Mesothelial cell of epicardium (in vitro differentiated cells): ENCODE results near the gene DNAJC18. TPM values are rescaled to one million over a fixed set of nuclear protein-coding genes. Genes with fewer than 3 reads are reported as not detected.
A peak's percentile ranks its signal among the peaks of the same experiment; 100 is the strongest.

Experiments
- DNase-seq, 2 experiments: peaks; one replicate each; pipeline ENCODE4 v3.0.0; 2021; ENCODE audit warnings: low spot score in 2 of 2; ENCODE audit not compliant: unreplicated experiment in 2 of 2
- H3K27ac Mint-ChIP-seq: 2 replicates; pipeline ENCODE4 v1.8.0; 2021; ENCODE audit warnings: mixed read lengths
- H3K27me3 Mint-ChIP-seq: 2 replicates; pipeline ENCODE4 v1.8.0; 2021; ENCODE audit warnings: low read depth, mixed read lengths
- H3K36me3 Mint-ChIP-seq: 2 replicates; pipeline ENCODE4 v1.8.0; 2021; ENCODE audit warnings: mixed read lengths
- H3K4me1 Mint-ChIP-seq: 2 replicates; pipeline ENCODE4 v1.8.0; 2021; ENCODE audit warnings: mixed read lengths
- H3K4me3 Mint-ChIP-seq: 2 replicates; pipeline ENCODE4 v1.8.0; 2021; ENCODE audit warnings: mild to moderate bottlenecking, moderate library complexity, mixed read lengths
- H3K9me3 Mint-ChIP-seq: 2 replicates; pipeline ENCODE4 v1.8.0; 2021; ENCODE audit warnings: mixed read lengths
- CTCF ChIP-seq: fragments of 200-600 bp; sonication (generic); IDR thresholded peaks from one replicate; pipeline ENCODE4 v1.5.0; 2021; ENCODE audit warnings: antibody characterized with exemption; ENCODE audit not compliant: unreplicated experiment
- total RNA-seq: library from RNA; stranded (reverse); gene quantifications from 3 replicates; pipeline ENCODE4 v1.2.1, GENCODE V29; 2021

The DNAJC18 gene
- total RNA-seq, 1 donor from 2014 or later, result 25.2 TPM

GRCh38 chr5:139438707-139439012, 665 bp downstream of the DNAJC18 start:
- Mint-ChIP-seq H3K27ac (no peak overlapping the region), H3K27me3 (no peaks in the 10 kb centered on the region)

GRCh38 chr5:139435676-139436075, 3.6 kb downstream of the DNAJC18 start:
- H3K27me3 Mint-ChIP-seq, result no peaks in the 10 kb centered on the region
- no peak for TF ChIP-seq CTCF
- H3K9me3 Mint-ChIP-seq, result no peaks in the 10 kb centered on the region
- H3K4me3 Mint-ChIP-seq, result no peak overlapping the region
- peaks cover 10% of the 10 kb centered on the region for H3K36me3 Mint-ChIP-seq
- peaks cover 15% of the 10 kb centered on the region for H3K4me1 Mint-ChIP-seq
- no peak for DNase-seq
- H3K27ac Mint-ChIP-seq, result no peak overlapping the region

More at GRCh38 chr5:139438707-139439012, 665 bp downstream of the DNAJC18 start:
- no peak for TF ChIP-seq CTCF
- DNase-seq, result no peak
- Mint-ChIP-seq H3K4me1 (peaks cover 15% of the 10 kb centered on the region), H3K4me3 (peak overlapping the region; percentile 99), H3K9me3 (no peaks in the 10 kb centered on the region), H3K36me3 (peaks cover 9% of the 10 kb centered on the region)

GRCh38 chr5:139431706-139432105, 7.6 kb downstream of the DNAJC18 start:
- TF ChIP-seq CTCF, result no peak
- Mint-ChIP-seq H3K4me1 (no peaks in the 10 kb centered on the region), H3K27ac (no peak overlapping the region), H3K36me3 (peaks cover 28% of the 10 kb centered on the region), H3K9me3 (no peaks in the 10 kb centered on the region), H3K4me3 (no peak overlapping the region), H3K27me3 (no peaks in the 10 kb centered on the region)
- DNase-seq, result no peak

GRCh38 chr5:139430015-139430414, 9.3 kb downstream of the DNAJC18 start:
- TF ChIP-seq CTCF, result no peak
- Mint-ChIP-seq H3K36me3 (peaks cover 27% of the 10 kb centered on the region), H3K4me3 (no peak overlapping the region), H3K27me3 (no peaks in the 10 kb centered on the region), H3K27ac (no peak overlapping the region), H3K4me1 (no peaks in the 10 kb centered on the region), H3K9me3 (no peaks in the 10 kb centered on the region)
- no peak for DNase-seq

GRCh38 chr5:139426203-139426885, 13.0 kb downstream of the DNAJC18 start:
- no peaks in the 10 kb centered on the region for H3K4me1 Mint-ChIP-seq
- no peaks in the 10 kb centered on the region for H3K9me3 Mint-ChIP-seq
- no peak overlapping the region for H3K4me3 Mint-ChIP-seq
- no peak for TF ChIP-seq CTCF
- no peaks in the 10 kb centered on the region for H3K27me3 Mint-ChIP-seq
- H3K27ac Mint-ChIP-seq, result no peak overlapping the region
- peaks cover 36% of the 10 kb centered on the region for H3K36me3 Mint-ChIP-seq
- DNase-seq, result no peak

- Mint-ChIP-seq H3K27me3 (no peaks in the 10 kb centered on the region), H3K4me1 (no peaks in the 10 kb centered on the region), H3K9me3 (no peaks in the 10 kb centered on the region), H3K4me3 (no peak overlapping the region), H3K27ac (no peak overlapping the region), H3K36me3 (peaks cover 40% of the 10 kb centered on the region)
- DNase-seq, result no peak
- TF ChIP-seq CTCF, result no peak
These were observed 13.8 kb downstream of the DNAJC18 start for GRCh38 chr5:139425497-139425896.
